ENCODE measurements around the gene FHL3. TPM values are rescaled to one million over a fixed set of nuclear protein-coding genes. Genes with fewer than 3 reads are reported as not detected.
A peak's percentile ranks its signal among the peaks of the same experiment; 100 is the strongest.

Gene FHL3
- total RNA-seq, 4 donors from 2014 or later: 19.1 to 46.4 (median 35.1) TPM

DNA sequence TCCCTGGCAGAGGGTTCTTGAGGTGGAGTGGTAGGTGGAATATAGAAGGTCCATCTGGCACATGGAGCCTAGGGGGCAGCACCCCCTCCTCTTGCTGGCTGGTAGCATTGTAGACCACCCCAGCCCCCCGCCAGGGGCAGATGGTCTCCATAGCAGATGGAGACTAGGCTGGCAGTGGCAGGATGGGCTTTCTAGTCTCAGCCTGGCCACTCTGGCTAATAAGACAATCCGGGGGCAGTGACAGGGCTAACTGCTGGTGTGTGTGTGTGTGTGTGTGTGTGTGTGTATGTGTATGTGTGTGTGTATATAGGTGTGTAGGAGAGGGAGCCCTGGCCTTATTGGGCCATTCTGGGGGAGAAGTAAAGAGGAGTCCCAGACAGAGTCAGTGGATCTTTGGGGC is 23.4 kb upstream of the FHL3 start:
- 83% methylated on average over 1 of the region's 2 CpGs for WGBS
- no peak overlapping the region for H3K4me3 ChIP-seq
- H3K9me3 ChIP-seq: no peaks in the 10 kb centered on the region
- H3K4me1 ChIP-seq: peaks cover 64% of the 10 kb centered on the region
- H3K27ac ChIP-seq: peak overlapping the region; percentile 16
- H3K36me3 ChIP-seq: peaks cover 19% of the 10 kb centered on the region
- TF ChIP-seq POLR2AphosphoS5 (IDR thresholded peaks at IDR 0.05): no peak
- no peak for TF ChIP-seq POLR2A (IDR thresholded peaks at IDR 0.05)
- no peak for TF ChIP-seq EP300 (IDR thresholded peaks at IDR 0.05)
- H3K27me3 ChIP-seq: no peaks in the 10 kb centered on the region
- no peak for DNase-seq (ENCODE audit: low spot score in 2 of 2)

DNA sequence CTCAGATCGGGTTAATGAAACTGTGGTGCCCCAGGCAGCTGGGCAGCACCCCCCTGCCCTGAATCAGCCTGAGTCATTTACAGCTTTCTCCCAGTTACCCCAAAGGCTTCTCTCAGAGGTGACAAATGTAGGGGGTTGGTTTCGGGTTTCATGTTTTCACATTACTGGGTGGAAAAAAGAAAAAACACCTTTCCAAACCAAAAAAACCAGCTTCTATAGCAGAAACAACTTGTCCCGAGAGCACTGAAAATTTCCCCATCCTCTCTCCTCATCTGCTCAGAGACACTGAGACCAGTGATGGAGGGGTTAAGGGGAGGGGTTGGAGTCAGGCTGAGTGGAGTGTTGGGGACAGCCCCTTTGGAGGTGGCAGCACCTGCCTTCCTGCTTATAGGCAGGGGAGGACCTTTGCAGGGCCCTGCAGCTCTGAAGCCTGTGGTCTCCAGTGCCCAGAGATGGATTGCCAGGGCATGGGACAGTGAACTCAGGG is 22.8 kb upstream of the FHL3 start:
- 44% methylated on average over 3 of the region's 3 CpGs for WGBS
- Histone ChIP-seq H3K4me1 (peaks cover 64% of the 10 kb centered on the region), H3K4me3 (no peak overlapping the region), H3K27me3 (no peaks in the 10 kb centered on the region), H3K9me3 (no peaks in the 10 kb centered on the region), H3K36me3 (peaks cover 23% of the 10 kb centered on the region), H3K27ac (peak overlapping the region; percentile 62)
- no peak for DNase-seq (ENCODE audit: low spot score in 2 of 2)
- no peak for TF ChIP-seq POLR2AphosphoS5 (IDR thresholded peaks at IDR 0.05)
- TF ChIP-seq, protein P1, sequence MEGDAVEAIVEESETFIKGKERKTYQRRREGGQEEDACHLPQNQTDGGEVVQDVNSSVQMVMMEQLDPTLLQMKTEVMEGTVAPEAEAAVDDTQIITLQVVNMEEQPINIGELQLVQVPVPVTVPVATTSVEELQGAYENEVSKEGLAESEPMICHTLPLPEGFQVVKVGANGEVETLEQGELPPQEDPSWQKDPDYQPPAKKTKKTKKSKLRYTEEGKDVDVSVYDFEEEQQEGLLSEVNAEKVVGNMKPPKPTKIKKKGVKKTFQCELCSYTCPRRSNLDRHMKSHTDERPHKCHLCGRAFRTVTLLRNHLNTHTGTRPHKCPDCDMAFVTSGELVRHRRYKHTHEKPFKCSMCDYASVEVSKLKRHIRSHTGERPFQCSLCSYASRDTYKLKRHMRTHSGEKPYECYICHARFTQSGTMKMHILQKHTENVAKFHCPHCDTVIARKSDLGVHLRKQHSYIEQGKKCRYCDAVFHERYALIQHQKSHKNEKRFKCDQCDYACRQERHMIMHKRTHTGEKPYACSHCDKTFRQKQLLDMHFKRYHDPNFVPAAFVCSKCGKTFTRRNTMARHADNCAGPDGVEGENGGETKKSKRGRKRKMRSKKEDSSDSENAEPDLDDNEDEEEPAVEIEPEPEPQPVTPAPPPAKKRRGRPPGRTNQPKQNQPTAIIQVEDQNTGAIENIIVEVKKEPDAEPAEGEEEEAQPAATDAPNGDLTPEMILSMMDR (IDR thresholded peaks at IDR 0.05): no peak
- no peak for TF ChIP-seq POLR2A (IDR thresholded peaks at IDR 0.05)
- TF ChIP-seq EP300 (IDR thresholded peaks at IDR 0.05): no peak

DNA sequence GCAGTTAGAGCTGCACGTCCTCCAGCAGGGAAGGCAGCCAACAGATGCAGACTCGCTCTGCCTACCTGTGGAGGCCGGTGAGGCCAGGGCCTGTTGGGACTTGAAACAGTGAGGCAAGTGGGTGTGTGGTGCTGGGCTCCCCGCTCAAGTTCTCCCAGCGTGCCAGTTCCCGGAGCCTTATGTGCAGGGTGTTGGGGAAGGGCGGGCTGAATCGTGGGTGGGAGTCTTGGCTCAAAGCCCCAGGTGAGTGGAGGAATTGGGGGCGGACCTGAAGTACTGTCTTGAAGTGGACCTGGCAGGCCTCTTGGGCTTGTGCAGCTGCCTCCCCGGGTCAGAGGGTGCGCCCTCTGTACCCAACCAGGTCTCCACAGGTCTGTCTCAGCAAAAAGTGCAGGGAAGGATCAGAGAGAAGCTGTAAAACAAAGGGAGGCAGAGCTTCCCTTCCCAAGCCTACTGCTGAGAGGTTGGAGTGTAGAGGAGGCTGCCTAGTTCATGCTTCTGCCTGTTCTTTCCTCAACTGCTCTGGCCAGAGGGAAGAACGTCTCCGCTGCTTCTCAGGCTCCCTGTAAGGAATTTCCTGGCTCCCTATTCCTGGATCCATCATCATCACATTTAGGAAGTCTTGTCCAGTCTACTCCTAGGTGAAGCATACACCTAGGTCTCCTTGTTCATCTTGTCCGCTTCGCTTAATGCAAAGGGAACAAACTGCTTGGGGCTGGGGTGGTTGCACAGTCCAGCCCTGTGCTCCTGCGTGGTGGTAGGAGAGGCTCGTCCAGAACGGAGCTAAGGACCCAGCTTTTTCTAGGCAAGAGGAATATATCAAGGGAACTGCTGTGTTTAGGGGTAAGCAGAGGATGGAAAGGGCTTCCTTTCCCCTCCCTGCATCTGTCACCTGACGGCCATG is 22.1 kb upstream of the FHL3 start:
- no peak overlapping the region for H3K4me3 ChIP-seq
- H3K4me1 ChIP-seq: peaks cover 64% of the 10 kb centered on the region
- DNase-seq (ENCODE audit: low spot score in 2 of 2): no peak
- H3K36me3 ChIP-seq: peaks cover 30% of the 10 kb centered on the region
- 62% methylated on average over 19 of the region's 19 CpGs for WGBS
- TF ChIP-seq, protein P1 (IDR thresholded peaks at IDR 0.05): no peak
- TF ChIP-seq POLR2AphosphoS5 (IDR thresholded peaks at IDR 0.05): no peak
- no peak for TF ChIP-seq POLR2A (IDR thresholded peaks at IDR 0.05)
- TF ChIP-seq EP300 (IDR thresholded peaks at IDR 0.05): no peak
- no peaks in the 10 kb centered on the region for H3K27me3 ChIP-seq
- peak overlapping the region; percentile 62 for H3K27ac ChIP-seq
- H3K9me3 ChIP-seq: no peaks in the 10 kb centered on the region

DNA sequence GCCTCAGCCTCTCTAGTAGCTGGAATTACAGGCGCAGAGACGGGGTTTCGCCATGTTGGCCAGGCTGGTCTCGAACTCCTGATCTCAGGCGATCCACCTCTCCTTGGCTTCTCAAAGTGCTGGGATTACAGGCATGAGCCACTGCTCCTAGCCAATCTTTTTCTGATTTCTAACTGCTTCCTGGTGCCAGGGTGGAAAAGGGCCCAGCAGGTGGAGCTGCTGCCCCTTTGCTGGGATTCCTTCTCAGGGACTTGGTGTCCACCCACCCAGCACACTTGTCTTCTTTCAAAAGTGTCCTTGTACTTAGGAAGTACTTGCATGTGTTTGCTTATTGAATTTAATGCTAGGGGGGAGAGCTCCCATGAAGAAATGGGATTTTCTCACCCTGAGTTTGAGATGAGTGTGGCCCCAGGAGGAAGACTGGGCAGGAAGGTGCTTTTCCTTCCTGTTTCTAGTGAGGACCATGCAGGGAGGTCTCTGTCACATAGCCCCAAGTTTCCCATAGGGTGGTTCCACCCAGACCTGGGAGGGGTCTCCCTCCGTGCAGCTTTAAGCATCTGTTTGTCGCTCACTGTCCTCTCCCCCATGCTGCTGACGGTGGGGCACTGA is 21.4 kb upstream of the FHL3 start:
- peaks cover 64% of the 10 kb centered on the region for H3K4me1 ChIP-seq
- no peaks in the 10 kb centered on the region for H3K9me3 ChIP-seq
- TF ChIP-seq POLR2AphosphoS5 (IDR thresholded peaks at IDR 0.05) (no peak), POLR2A (IDR thresholded peaks at IDR 0.05) (no peak), EP300 (IDR thresholded peaks at IDR 0.05) (no peak)
- TF ChIP-seq, protein P1 (IDR thresholded peaks at IDR 0.05): peak; percentile 37 to 57
- H3K27me3 ChIP-seq: no peaks in the 10 kb centered on the region
- DNase-seq (ENCODE audit: low spot score in 2 of 2): no peak
- 52% methylated on average over 8 of the region's 8 CpGs for WGBS
- H3K27ac ChIP-seq: peak overlapping the region; percentile 9
- H3K36me3 ChIP-seq: peaks cover 37% of the 10 kb centered on the region
- H3K4me3 ChIP-seq: no peak overlapping the region

DNA sequence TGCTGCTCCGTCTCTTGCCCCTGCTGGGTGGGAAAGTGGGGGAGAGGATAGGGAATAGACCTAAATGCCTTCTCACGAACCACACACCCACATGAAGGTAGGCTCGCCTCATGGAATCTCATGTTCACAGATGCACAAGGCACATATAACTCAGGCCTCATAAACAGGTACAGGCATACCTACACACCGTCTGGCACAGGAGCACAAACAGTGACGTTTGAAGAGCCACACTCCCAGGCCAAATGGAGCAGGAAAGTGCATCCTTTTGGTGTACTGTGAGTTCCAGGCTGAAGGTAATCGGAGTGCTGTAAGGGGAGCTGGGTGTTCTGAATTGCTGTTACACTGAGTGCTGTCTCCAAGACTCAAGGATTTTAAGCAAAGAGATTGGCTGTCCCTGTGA is 20.4 kb upstream of the FHL3 start:
- DNase-seq (ENCODE audit: low spot score in 2 of 2): no peak
- WGBS: 61% methylated on average over 5 of the region's 6 CpGs
- no peaks in the 10 kb centered on the region for H3K9me3 ChIP-seq
- TF ChIP-seq EP300 (IDR thresholded peaks at IDR 0.05): no peak
- no peak for TF ChIP-seq POLR2A (IDR thresholded peaks at IDR 0.05)
- no peak for TF ChIP-seq POLR2AphosphoS5 (IDR thresholded peaks at IDR 0.05)
- TF ChIP-seq, protein P1 (IDR thresholded peaks at IDR 0.05): no peak
- peaks cover 56% of the 10 kb centered on the region for H3K4me1 ChIP-seq
- peaks cover 48% of the 10 kb centered on the region for H3K36me3 ChIP-seq
- peak overlapping the region; percentile 33 for H3K27ac ChIP-seq
- H3K4me3 ChIP-seq: no peak overlapping the region
- no peaks in the 10 kb centered on the region for H3K27me3 ChIP-seq

Data from suprapubic skin (tissue), 4 donors.